ENCODE measurements around the gene ABCA5.

Gene ABCA5

DNA sequence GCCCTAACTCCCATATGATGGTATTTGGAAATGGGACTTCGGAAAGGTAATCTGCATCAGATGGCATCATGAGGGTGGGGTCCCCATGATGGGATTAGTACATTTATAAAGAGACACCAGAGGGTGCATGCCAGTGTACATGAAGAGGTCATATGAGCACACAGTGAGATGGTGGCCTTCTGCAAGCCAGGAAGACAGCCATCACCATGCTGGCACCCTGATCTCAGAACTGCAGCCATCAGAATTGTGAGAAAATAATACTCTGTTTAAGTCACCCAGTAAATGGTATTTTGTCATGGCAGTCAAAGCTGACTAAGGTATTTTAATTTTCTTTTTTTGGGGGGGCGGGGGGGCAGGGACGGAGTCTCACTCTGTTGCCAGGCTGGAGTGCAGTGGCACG lies 51.2 kb downstream of the ABCA5 start:
- no peak for DNase-seq
- H3K27me3 ChIP-seq (replicated peaks; ENCODE audit: insufficient read depth, low read length) = no peaks in the 10 kb centered on the region
- H3K9me2 ChIP-seq (replicated peaks; ENCODE audit: insufficient read depth, low read length) = no peaks in the 10 kb centered on the region
- no peaks in the 10 kb centered on the region; the same call in 1 of the 2 replicates for H3K36me3 ChIP-seq (replicated peaks; ENCODE audit: insufficient read depth, low read length)
- no peak overlapping the region for H3K27ac ChIP-seq (ENCODE audit: low read length)
- H3K4me1 ChIP-seq (ENCODE audit: low read length) = no peaks in the 10 kb centered on the region
- H2AFZ ChIP-seq (ENCODE audit: low read length) = no peak overlapping the region
- H3K9ac ChIP-seq (ENCODE audit: low read length) = no peak overlapping the region
- no peak overlapping the region for H3K4me3 ChIP-seq (ENCODE audit: low read length)
- no peaks in the 10 kb centered on the region for H3K9me3 ChIP-seq (replicated peaks; ENCODE audit: insufficient read depth, low read length)
- H3F3A ChIP-seq (ENCODE audit: insufficient read depth, low read length) = no peaks in the 10 kb centered on the region
- TF ChIP-seq EZH2phosphoT487 (IDR thresholded peaks at IDR 0.05; ENCODE audit: low read length) (no peak), EZH2 (optimal IDR thresholded peaks at IDR 0.05; ENCODE audit: low read depth, low read length) (no peak)
- TF ChIP-seq, protein P1, sequence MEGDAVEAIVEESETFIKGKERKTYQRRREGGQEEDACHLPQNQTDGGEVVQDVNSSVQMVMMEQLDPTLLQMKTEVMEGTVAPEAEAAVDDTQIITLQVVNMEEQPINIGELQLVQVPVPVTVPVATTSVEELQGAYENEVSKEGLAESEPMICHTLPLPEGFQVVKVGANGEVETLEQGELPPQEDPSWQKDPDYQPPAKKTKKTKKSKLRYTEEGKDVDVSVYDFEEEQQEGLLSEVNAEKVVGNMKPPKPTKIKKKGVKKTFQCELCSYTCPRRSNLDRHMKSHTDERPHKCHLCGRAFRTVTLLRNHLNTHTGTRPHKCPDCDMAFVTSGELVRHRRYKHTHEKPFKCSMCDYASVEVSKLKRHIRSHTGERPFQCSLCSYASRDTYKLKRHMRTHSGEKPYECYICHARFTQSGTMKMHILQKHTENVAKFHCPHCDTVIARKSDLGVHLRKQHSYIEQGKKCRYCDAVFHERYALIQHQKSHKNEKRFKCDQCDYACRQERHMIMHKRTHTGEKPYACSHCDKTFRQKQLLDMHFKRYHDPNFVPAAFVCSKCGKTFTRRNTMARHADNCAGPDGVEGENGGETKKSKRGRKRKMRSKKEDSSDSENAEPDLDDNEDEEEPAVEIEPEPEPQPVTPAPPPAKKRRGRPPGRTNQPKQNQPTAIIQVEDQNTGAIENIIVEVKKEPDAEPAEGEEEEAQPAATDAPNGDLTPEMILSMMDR (IDR thresholded peaks at IDR 0.05; ENCODE audit: low read length) = no peak
- H3K79me2 ChIP-seq (ENCODE audit: low read length) = no peaks in the 10 kb centered on the region
- no peak overlapping the region for H3K4me2 ChIP-seq (ENCODE audit: low read depth, low read length)
- no peaks in the 10 kb centered on the region for H4K20me1 ChIP-seq (ENCODE audit: insufficient read depth, low read length)

DNA sequence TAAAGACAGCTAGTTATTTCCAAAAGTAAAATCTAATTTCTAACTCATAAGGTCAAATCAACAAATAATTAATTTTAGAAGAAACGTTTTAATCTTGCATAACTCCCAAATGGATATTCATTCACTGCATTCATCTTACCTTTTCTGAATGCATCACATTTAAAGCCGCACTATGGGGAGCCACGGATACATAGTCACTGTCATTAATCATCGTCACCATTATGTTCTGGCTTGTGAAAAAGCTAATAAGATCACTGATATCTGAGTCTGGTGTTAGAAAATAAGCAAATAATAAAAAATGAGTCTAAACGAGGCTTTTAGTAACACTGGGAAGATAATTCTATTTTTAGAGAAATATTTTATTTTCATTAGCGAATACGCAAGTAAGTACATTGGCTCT lies 55.9 kb downstream of the ABCA5 start:
- Histone ChIP-seq H3K36me3 (replicated peaks; ENCODE audit: insufficient read depth, low read length) (no peaks in the 10 kb centered on the region), H3K9ac (ENCODE audit: low read length) (no peak overlapping the region), H2AFZ (ENCODE audit: low read length) (no peak overlapping the region), H3K4me2 (ENCODE audit: low read depth, low read length) (no peak overlapping the region), H3K27me3 (replicated peaks; ENCODE audit: insufficient read depth, low read length) (no peaks in the 10 kb centered on the region), H3K9me2 (replicated peaks; ENCODE audit: insufficient read depth, low read length) (no peaks in the 10 kb centered on the region), H3K79me2 (ENCODE audit: low read length) (no peaks in the 10 kb centered on the region), H3F3A (ENCODE audit: insufficient read depth, low read length) (no peaks in the 10 kb centered on the region), H3K27ac (ENCODE audit: low read length) (no peak overlapping the region), H3K9me3 (replicated peaks; ENCODE audit: insufficient read depth, low read length) (no peaks in the 10 kb centered on the region), H3K4me3 (ENCODE audit: low read length) (no peak overlapping the region), H3K4me1 (ENCODE audit: low read length) (no peaks in the 10 kb centered on the region), H4K20me1 (ENCODE audit: insufficient read depth, low read length) (no peaks in the 10 kb centered on the region)
- TF ChIP-seq EZH2 (optimal IDR thresholded peaks at IDR 0.05; ENCODE audit: low read depth, low read length) = no peak
- no peak for TF ChIP-seq EZH2phosphoT487 (IDR thresholded peaks at IDR 0.05; ENCODE audit: low read length)
- TF ChIP-seq, protein P1 (IDR thresholded peaks at IDR 0.05; ENCODE audit: low read length) = no peak
- no peak for DNase-seq

- no peaks in the 10 kb centered on the region for H3K36me3 ChIP-seq (replicated peaks; ENCODE audit: insufficient read depth, low read length)
- no peak overlapping the region for H3K27ac ChIP-seq (ENCODE audit: low read length)
- H3K4me2 ChIP-seq (ENCODE audit: low read depth, low read length) = no peak overlapping the region
- DNase-seq = no peak
- H3K9me3 ChIP-seq (replicated peaks; ENCODE audit: insufficient read depth, low read length) = no peaks in the 10 kb centered on the region
- TF ChIP-seq, protein P1 (IDR thresholded peaks at IDR 0.05; ENCODE audit: low read length) = no peak
- TF ChIP-seq EZH2phosphoT487 (IDR thresholded peaks at IDR 0.05; ENCODE audit: low read length) (no peak), EZH2 (optimal IDR thresholded peaks at IDR 0.05; ENCODE audit: low read depth, low read length) (no peak)
- no peaks in the 10 kb centered on the region for H3F3A ChIP-seq (ENCODE audit: insufficient read depth, low read length)
- no peak overlapping the region for H3K4me3 ChIP-seq (ENCODE audit: low read length)
- no peak overlapping the region for H2AFZ ChIP-seq (ENCODE audit: low read length)
- no peaks in the 10 kb centered on the region for H3K27me3 ChIP-seq (replicated peaks; ENCODE audit: insufficient read depth, low read length)
- H3K79me2 ChIP-seq (ENCODE audit: low read length) = no peaks in the 10 kb centered on the region
- no peaks in the 10 kb centered on the region for H3K9me2 ChIP-seq (replicated peaks; ENCODE audit: insufficient read depth, low read length)
- no peaks in the 10 kb centered on the region for H4K20me1 ChIP-seq (ENCODE audit: insufficient read depth, low read length)
- H3K9ac ChIP-seq (ENCODE audit: low read length) = no peak overlapping the region
- H3K4me1 ChIP-seq (ENCODE audit: low read length) = no peaks in the 10 kb centered on the region
These were observed 57.6 kb downstream of the ABCA5 start for GRCh38 chr17:69269131-69269998.
